Endodermal cell (in vitro differentiated cells): ENCODE results near the gene MAB21L2. TPM values are rescaled to one million over a fixed set of nuclear protein-coding genes. Genes with fewer than 3 reads are reported as not detected.

Experiments
- DNase-seq: peaks from one replicate; pipeline ENCODE4 v3.0.0-alpha.2; 2017
- H3K27ac ChIP-seq: 2 replicates; pipeline ENCODE4 v1.5.1; 2013; ENCODE audit warnings: mild to moderate bottlenecking, low read depth, low read length, moderate library complexity
- H3K27me3 ChIP-seq: 2 replicates; pipeline ENCODE4 v1.6.1; 2013; ENCODE audit warnings: mild to moderate bottlenecking, low read length, moderate library complexity; ENCODE audit not compliant: insufficient read depth, control insufficient read depth, poor library complexity, severe bottlenecking
- H3K36me3 ChIP-seq: 2 replicates; pipeline ENCODE4 v1.7.0; 2013; ENCODE audit warnings: mild to moderate bottlenecking, low read length, moderate library complexity; ENCODE audit not compliant: control insufficient read depth, insufficient read depth
- H3K4me1 ChIP-seq: one replicate; pipeline ENCODE4 v1.7.0; 2013; ENCODE audit warnings: low read length; ENCODE audit not compliant: control insufficient read depth, insufficient read depth
- H3K4me3 ChIP-seq: 2 replicates; pipeline ENCODE4 v1.5.1; 2013; ENCODE audit warnings: mild to moderate bottlenecking, low read length, moderate library complexity
- H3K9ac ChIP-seq: 2 replicates; pipeline ENCODE4 v1.6.1; 2013; ENCODE audit warnings: mild to moderate bottlenecking, low read length, moderate library complexity; ENCODE audit not compliant: poor library complexity, severe bottlenecking; ENCODE audit errors: extremely low read depth
- H3K9me3 ChIP-seq: 2 replicates; pipeline ENCODE4 v1.6.1; 2013; ENCODE audit warnings: mild to moderate bottlenecking, low read length, moderate library complexity; ENCODE audit not compliant: control insufficient read depth
- H3K27ac Mint-ChIP-seq: 2 replicates; pipeline ENCODE4 v1.8.0; 2020; ENCODE audit warnings: mixed read lengths
- H3K27me3 Mint-ChIP-seq: 2 replicates; pipeline ENCODE4 v1.8.0; 2021; ENCODE audit warnings: mild to moderate bottlenecking, mixed read lengths; ENCODE audit not compliant: insufficient read depth
- H3K36me3 Mint-ChIP-seq: 2 replicates; pipeline ENCODE4 v1.8.0; 2020; ENCODE audit warnings: low read depth, mixed read lengths
- H3K4me1 Mint-ChIP-seq: 2 replicates; pipeline ENCODE4 v1.8.0; 2020; ENCODE audit warnings: mixed read lengths
- H3K4me3 Mint-ChIP-seq: 2 replicates; pipeline ENCODE4 v1.8.0; 2020; ENCODE audit warnings: mild to moderate bottlenecking, moderate library complexity, mixed read lengths
- H3K9me3 Mint-ChIP-seq: 2 replicates; pipeline ENCODE4 v1.8.0; 2020; ENCODE audit warnings: mild to moderate bottlenecking, mixed read lengths
- WGBS, 2 experiments: methylation state at CpG; one replicate each; pipeline versions ENCODE4 v1.1.5 to v1.1.7; 2013; ENCODE audit warnings: missing lambda C conversion rate in 2 of 2, mixed read lengths in 1 of 2; ENCODE audit not compliant: insufficient coverage in 1 of 2, insufficient read length in 1 of 2; 5-methylcytosine and 5-hydroxymethylcytosine counted together
- total RNA-seq, 2 donors: library from RNA; stranded (reverse); fragmentation: NEBNext Ultra II Directional in 1 of 2; extraction: Animal tissue kit (Norgen Biotek cat#: 25700) in 1 of 2; gene quantifications; 2 replicates in 1 of 2; 3 replicates in 1 of 2; pipeline ENCODE4 v1.2.1, GENCODE V29; 2021
- TF ChIP-seq, protein P1 (sequence below): fragments of 200-600 bp; sonication (generic); conservative IDR thresholded peaks from 2 replicates; pipeline ENCODE4 v1.5.0; 2021; ENCODE audit warnings: antibody characterized with exemption, mild to moderate bottlenecking

MAB21L2 gene
- total RNA-seq, 2 donors from 2014 or later: not detected

DNA sequence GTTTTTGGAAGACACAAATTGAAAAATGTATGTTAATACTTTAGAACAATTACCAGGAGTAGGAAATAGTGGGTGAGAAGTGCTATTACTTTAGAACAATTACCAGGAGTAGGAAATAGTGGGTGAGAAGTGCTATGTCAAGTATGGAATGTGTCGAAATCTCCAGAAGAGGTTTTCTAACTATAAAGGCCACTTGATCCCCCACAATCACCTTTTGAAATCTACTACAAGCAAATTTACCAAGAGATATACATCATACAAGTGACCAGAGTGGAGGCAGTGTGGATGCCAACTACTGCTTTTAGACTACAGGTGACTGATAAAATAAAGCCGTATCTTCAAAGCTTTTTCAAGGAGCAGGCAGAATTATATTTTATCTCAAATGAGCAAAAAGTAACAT lies 43.1 kb downstream of the MAB21L2 start:
- H3K27ac Mint-ChIP-seq: no peak overlapping the region
- no peak overlapping the region for H3K4me3 Mint-ChIP-seq
- TF ChIP-seq, protein P1, sequence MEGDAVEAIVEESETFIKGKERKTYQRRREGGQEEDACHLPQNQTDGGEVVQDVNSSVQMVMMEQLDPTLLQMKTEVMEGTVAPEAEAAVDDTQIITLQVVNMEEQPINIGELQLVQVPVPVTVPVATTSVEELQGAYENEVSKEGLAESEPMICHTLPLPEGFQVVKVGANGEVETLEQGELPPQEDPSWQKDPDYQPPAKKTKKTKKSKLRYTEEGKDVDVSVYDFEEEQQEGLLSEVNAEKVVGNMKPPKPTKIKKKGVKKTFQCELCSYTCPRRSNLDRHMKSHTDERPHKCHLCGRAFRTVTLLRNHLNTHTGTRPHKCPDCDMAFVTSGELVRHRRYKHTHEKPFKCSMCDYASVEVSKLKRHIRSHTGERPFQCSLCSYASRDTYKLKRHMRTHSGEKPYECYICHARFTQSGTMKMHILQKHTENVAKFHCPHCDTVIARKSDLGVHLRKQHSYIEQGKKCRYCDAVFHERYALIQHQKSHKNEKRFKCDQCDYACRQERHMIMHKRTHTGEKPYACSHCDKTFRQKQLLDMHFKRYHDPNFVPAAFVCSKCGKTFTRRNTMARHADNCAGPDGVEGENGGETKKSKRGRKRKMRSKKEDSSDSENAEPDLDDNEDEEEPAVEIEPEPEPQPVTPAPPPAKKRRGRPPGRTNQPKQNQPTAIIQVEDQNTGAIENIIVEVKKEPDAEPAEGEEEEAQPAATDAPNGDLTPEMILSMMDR: no peak
- H3K4me1 Mint-ChIP-seq: peaks cover 4% of the 10 kb centered on the region
- H3K36me3 Mint-ChIP-seq: peaks cover 7% of the 10 kb centered on the region
- no peak for DNase-seq
- H3K27me3 ChIP-seq: no peaks in the 10 kb centered on the region
- H3K27ac ChIP-seq: no peak overlapping the region
- H3K9me3 Mint-ChIP-seq: no peaks in the 10 kb centered on the region
- no peak overlapping the region for H3K4me3 ChIP-seq
- H3K4me1 ChIP-seq: no peaks in the 10 kb centered on the region
- 100% methylated on average over 1 of the region's 2 CpGs for WGBS, 2 experiments
- no peaks in the 10 kb centered on the region for H3K9me3 ChIP-seq
- no peaks in the 10 kb centered on the region for H3K27me3 Mint-ChIP-seq
- no peak overlapping the region for H3K9ac ChIP-seq
- H3K36me3 ChIP-seq: no peaks in the 10 kb centered on the region

DNA sequence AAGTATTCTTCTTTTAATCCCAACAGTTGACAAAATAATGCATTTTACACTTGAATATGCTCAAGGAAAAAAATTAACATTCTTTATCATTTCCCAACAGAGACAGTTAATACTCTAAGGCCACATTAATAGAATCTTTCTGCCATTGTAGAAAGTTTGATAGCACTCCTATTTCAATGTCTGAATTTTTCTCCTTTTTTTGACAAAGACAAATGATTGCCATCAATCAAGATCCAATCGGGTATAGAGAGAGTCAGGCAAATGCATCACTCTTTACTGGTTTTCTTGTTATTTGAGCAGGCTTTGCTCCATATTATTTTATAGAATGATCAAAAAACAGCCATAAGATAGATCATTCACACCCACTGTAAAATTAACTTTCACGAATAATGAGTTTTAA lies 46.1 kb downstream of the MAB21L2 start:
- H3K4me3 Mint-ChIP-seq: no peak overlapping the region
- H3K27me3 Mint-ChIP-seq: no peaks in the 10 kb centered on the region
- H3K4me3 ChIP-seq: no peak overlapping the region
- H3K27ac Mint-ChIP-seq: no peak overlapping the region
- peaks cover 4% of the 10 kb centered on the region for H3K4me1 Mint-ChIP-seq
- DNase-seq: no peak
- no peak overlapping the region for H3K9ac ChIP-seq
- no peaks in the 10 kb centered on the region for H3K9me3 ChIP-seq
- no peak overlapping the region for H3K27ac ChIP-seq
- no peaks in the 10 kb centered on the region for H3K4me1 ChIP-seq
- 100% methylated on average over 2 of the region's 2 CpGs; no CpG with 5 or more reads in 1 of the 2 experiments for WGBS, 2 experiments
- TF ChIP-seq, protein P1: no peak
- peaks cover 2% of the 10 kb centered on the region for H3K36me3 Mint-ChIP-seq
- no peaks in the 10 kb centered on the region for H3K9me3 Mint-ChIP-seq
- no peaks in the 10 kb centered on the region for H3K27me3 ChIP-seq
- H3K36me3 ChIP-seq: no peaks in the 10 kb centered on the region

DNA sequence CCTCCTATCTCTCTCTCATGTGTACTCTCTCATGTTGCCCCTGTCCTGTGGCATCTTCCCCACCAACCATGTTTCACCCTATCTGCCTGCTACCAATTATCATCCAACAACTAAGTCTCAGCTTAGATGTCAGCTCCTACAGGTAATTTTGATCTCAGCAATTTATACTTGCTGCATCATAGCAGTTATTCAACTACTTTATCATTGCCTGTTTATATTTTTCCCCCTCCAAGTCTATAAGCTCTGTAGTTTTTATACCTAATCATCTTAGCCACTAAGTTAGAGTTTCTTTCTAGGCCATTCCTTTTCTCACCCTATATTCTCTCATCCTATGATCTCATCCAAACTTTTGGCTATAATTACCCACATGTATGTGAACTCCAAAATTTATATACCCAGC lies 50.7 kb downstream of the MAB21L2 start:
- Mint-ChIP-seq H3K27me3 (no peaks in the 10 kb centered on the region), H3K9me3 (no peaks in the 10 kb centered on the region), H3K4me1 (no peaks in the 10 kb centered on the region), H3K36me3 (peaks cover 2% of the 10 kb centered on the region), H3K27ac (no peak overlapping the region), H3K4me3 (no peak overlapping the region)
- Histone ChIP-seq H3K4me3 (no peak overlapping the region), H3K9ac (no peak overlapping the region), H3K4me1 (no peaks in the 10 kb centered on the region), H3K36me3 (peaks cover 3% of the 10 kb centered on the region), H3K9me3 (peaks cover 5% of the 10 kb centered on the region), H3K27ac (no peak overlapping the region), H3K27me3 (no peaks in the 10 kb centered on the region)
- TF ChIP-seq, protein P1: no peak
- no peak for DNase-seq
